ENCODE data around the gene ERP44.
A peak's percentile ranks its signal among the peaks of the same experiment; 100 is the strongest.

Gene ERP44

GRCh38 chr9:99936947-99937587 lies 161.7 kb downstream of the ERP44 start:
- no peak for DNase-seq (ENCODE audit: low read depth)

- peak; percentile 11 for DNase-seq (ENCODE audit: low read depth)
These were observed 167.5 kb downstream of the ERP44 start for GRCh38 chr9:99931155-99931840.

- no peak for DNase-seq (ENCODE audit: low read depth)
These were observed 169.1 kb downstream of the ERP44 start for GRCh38 chr9:99929652-99930051.
